ENCODE results near the gene PACRG. TPM values are rescaled to one million over a fixed set of nuclear protein-coding genes. Genes with fewer than 3 reads are reported as not detected.

The PACRG gene
- total RNA-seq, 6 donors from 2014 or later, result 0.52 to 15.3 (median 3.1) TPM

GRCh38 chr6:163328411-163328810, 600.6 kb downstream of the PACRG start:
- no peaks in the 10 kb centered on the region for H3K36me3 ChIP-seq
- WGBS, 2 donors, result 98% methylated on average over 7 to 11 of the region's 11 CpGs
- DNase-seq (no peak), ATAC-seq (ENCODE audit: low FRiP score in 2 of 2) (no peak)
- H3K9me3 ChIP-seq, result no peaks in the 10 kb centered on the region
- H3K27ac ChIP-seq, result no peak overlapping the region
- peaks cover 4 to 12% (median 6%) of the 10 kb centered on the region in 4 donors for H3K4me1 ChIP-seq
- H3K4me3 ChIP-seq, result no peak overlapping the region
- H3K27me3 ChIP-seq, result no peaks in the 10 kb centered on the region
- no peak for TF ChIP-seq EP300 (IDR thresholded peaks at IDR 0.05)
- TF ChIP-seq CTCF (IDR thresholded peaks at IDR 0.05), result no peak
- no peak for TF ChIP-seq POLR2AphosphoS5 (IDR thresholded peaks at IDR 0.05)
- TF ChIP-seq POLR2A (IDR thresholded peaks at IDR 0.05), result no peak

GRCh38 chr6:163329991-163330390, 602.2 kb downstream of the PACRG start:
- WGBS, 2 donors, result 81 to 93% methylated on average over 8 to 9 of the region's 9 CpGs
- peaks cover 6 to 13% (median 10%) of the 10 kb centered on the region in 4 donors for H3K4me1 ChIP-seq

GRCh38 chr6:163331245-163331644, 603.5 kb downstream of the PACRG start:
- Histone ChIP-seq H3K36me3 (no peaks in the 10 kb centered on the region), H3K27me3 (no peaks in the 10 kb centered on the region), H3K27ac (no peak overlapping the region), H3K4me3 (no peak overlapping the region), H3K9me3 (no peaks in the 10 kb centered on the region), H3K4me1 (peaks cover 13 to 22% (median 17%) of the 10 kb centered on the region in 4 donors)
- TF ChIP-seq EP300 (IDR thresholded peaks at IDR 0.05), result no peak
- TF ChIP-seq CTCF (IDR thresholded peaks at IDR 0.05), result no peak
- no peak for TF ChIP-seq POLR2A (IDR thresholded peaks at IDR 0.05)
- no peak for ATAC-seq (ENCODE audit: low FRiP score in 2 of 2)
- WGBS, 2 donors, result 77 to 91% methylated on average over 5 to 9 of the region's 9 CpGs
- DNase-seq, result no peak

More at GRCh38 chr6:163329991-163330390, 602.2 kb downstream of the PACRG start:
- no peak overlapping the region for H3K27ac ChIP-seq
- no peaks in the 10 kb centered on the region for H3K27me3 ChIP-seq
- ATAC-seq (ENCODE audit: low FRiP score in 2 of 2), result no peak
- H3K9me3 ChIP-seq, result no peaks in the 10 kb centered on the region
- H3K36me3 ChIP-seq, result no peaks in the 10 kb centered on the region
- no peak overlapping the region for H3K4me3 ChIP-seq
- no peak for DNase-seq
- TF ChIP-seq EP300 (IDR thresholded peaks at IDR 0.05) (no peak), CTCF (IDR thresholded peaks at IDR 0.05) (no peak), POLR2AphosphoS5 (IDR thresholded peaks at IDR 0.05) (no peak), POLR2A (IDR thresholded peaks at IDR 0.05) (no peak)

- Histone ChIP-seq H3K36me3 (no peaks in the 10 kb centered on the region), H3K27me3 (no peaks in the 10 kb centered on the region), H3K27ac (no peak overlapping the region), H3K4me3 (no peak overlapping the region), H3K9me3 (no peaks in the 10 kb centered on the region), H3K4me1 (peaks cover 13 to 28% (median 20%) of the 10 kb centered on the region in 4 donors)
- no peak for ATAC-seq (ENCODE audit: low FRiP score in 2 of 2)
- TF ChIP-seq EP300 (IDR thresholded peaks at IDR 0.05), result no peak
- TF ChIP-seq CTCF (IDR thresholded peaks at IDR 0.05), result no peak
- no peak for TF ChIP-seq POLR2AphosphoS5 (IDR thresholded peaks at IDR 0.05)
- no peak for TF ChIP-seq POLR2A (IDR thresholded peaks at IDR 0.05)
- 77 to 87% methylated on average over 7 of the region's 7 CpGs for WGBS, 2 donors
- DNase-seq, result no peak
These were observed 604.8 kb downstream of the PACRG start for GRCh38 chr6:163332575-163332974.

- ATAC-seq (ENCODE audit: low FRiP score in 2 of 2) (no peak), DNase-seq (no peak)
- H3K27me3 ChIP-seq, result no peaks in the 10 kb centered on the region
- TF ChIP-seq POLR2A (IDR thresholded peaks at IDR 0.05) (no peak), EP300 (IDR thresholded peaks at IDR 0.05) (no peak), CTCF (IDR thresholded peaks at IDR 0.05) (no peak), POLR2AphosphoS5 (IDR thresholded peaks at IDR 0.05) (no peak)
- H3K9me3 ChIP-seq, result no peaks in the 10 kb centered on the region
- no peaks in the 10 kb centered on the region for H3K36me3 ChIP-seq
- peaks cover 13 to 28% (median 21%) of the 10 kb centered on the region in 4 donors for H3K4me1 ChIP-seq
- H3K4me3 ChIP-seq, result no peak overlapping the region
- no peak overlapping the region for H3K27ac ChIP-seq
- WGBS, 2 donors, result 67 to 93% methylated on average over 3 to 4 of the region's 4 CpGs
These were observed 605.3 kb downstream of the PACRG start for GRCh38 chr6:163333038-163333437.

Data from upper lobe of left lung (tissue), 6 donors.